Limb (tissue), 2 donors: ENCODE measurements around the gene KCND1.

Experiments
- DNase-seq, 2 donors: peaks; one replicate each; pipeline ENCODE4 v3.0.0-alpha.2; 2016; ENCODE audit errors: extremely low spot score in 2 of 2

KCND1 gene

GRCh38 chrX:48913605-48914366, 57.9 kb downstream of the KCND1 start:
- DNase-seq, result no peak

GRCh38 chrX:48911412-48912182, 60.0 kb downstream of the KCND1 start, which contains the start of gene SLC35A2:
TSS of gene SLC35A2 (minus strand) at chrX:48911646. CDS start at chrX:48911636, 10 bp downstream.
- DNase-seq, result peak; percentile 53 to 89
